ENCODE results near the gene TUBB4B. TPM values are rescaled to one million over a fixed set of nuclear protein-coding genes. Genes with fewer than 3 reads are reported as not detected.

The TUBB4B gene
- total and polyA plus RNA-seq, 2 experiments from 2014 or later = 334 to 389 TPM

- Histone ChIP-seq H3K4me1 (ENCODE audit: insufficient read depth) (peaks cover 10% of the 10 kb centered on the region; the same call in 1 of the 2 replicates), H2AFZ (no peak overlapping the region), H3K4me2 (no peak overlapping the region), H4K20me1 (replicated peaks; ENCODE audit: insufficient read depth) (no peaks in the 10 kb centered on the region; the same call in 1 of the 2 replicates), H3K36me3 (ENCODE audit: insufficient read depth) (no peaks in the 10 kb centered on the region), H3K4me3 (no peak overlapping the region), H3K79me2 (replicated peaks; ENCODE audit: insufficient read depth) (peaks cover 5% of the 10 kb centered on the region), H3K27ac (ENCODE audit: low read depth) (no peak overlapping the region), H3K9me2 (ENCODE audit: insufficient read depth) (no peaks in the 10 kb centered on the region), H3F3A (replicated peaks; ENCODE audit: low read depth) (no peaks in the 10 kb centered on the region), H3K27me3 (ENCODE audit: insufficient read depth) (no peaks in the 10 kb centered on the region)
- H3K4me1 Mint-ChIP-seq = peaks cover 17% of the 10 kb centered on the region
- ATAC-seq (no peak), DNase-seq (ENCODE audit: low spot score) (no peak)
- H3K4me3 Mint-ChIP-seq = no peak overlapping the region
- H3K36me3 Mint-ChIP-seq (ENCODE audit: low read depth) = peaks cover 3% of the 10 kb centered on the region; the same call in 1 of the 3 replicates
- TF ChIP-seq ETS1 (IDR thresholded peaks at IDR 0.05) (no peak), CREB1 (CRISPR knock-in tag; IDR thresholded peaks at IDR 0.05; ENCODE audit: low read depth) (no peak), ZNF331 (CRISPR knock-in tag; IDR thresholded peaks at IDR 0.05; ENCODE audit: low read depth) (no peak), CTCF (conservative IDR thresholded peaks at IDR 0.05; ENCODE audit: low read depth in 2 of 2) (no peak), ZNF462 (CRISPR knock-in tag; IDR thresholded peaks at IDR 0.05) (no peak), POLR2AphosphoS5 (IDR thresholded peaks at IDR 0.05; ENCODE audit: low read depth) (no peak), EZH2 (IDR thresholded peaks at IDR 0.05; ENCODE audit: low read depth, unreplicated experiment) (no peak), NANOG (IDR thresholded peaks at IDR 0.05; ENCODE audit: borderline replicate concordance) (no peak), STAT1 (IDR thresholded peaks at IDR 0.05; ENCODE audit: unreplicated experiment) (no peak)
- H3K27me3 Mint-ChIP-seq (ENCODE audit: insufficient read depth, low read depth, poor library complexity) = peaks cover 10% of the 10 kb centered on the region
- H3K27ac Mint-ChIP-seq = no peak overlapping the region
- no peaks in the 10 kb centered on the region for H3K9me3 Mint-ChIP-seq
Measured at GRCh38 chr9:137234055-137234697, 6.9 kb upstream of the TUBB4B start.

Data from GM23338 (cell line).